PC-3 (cell line): ENCODE results near the gene WWC2. TPM values are rescaled to one million over a fixed set of nuclear protein-coding genes. Genes with fewer than 3 reads are reported as not detected.

Experiments used
- ATAC-seq: fragments of 200-7000 bp; cut with Tn5 transposase; 2 replicates; pipeline ENCODE4 v1.9.1; 2020; ENCODE audit warnings: mild to moderate bottlenecking, moderate library complexity
- BruUV-seq: library from RNA; stranded (reverse); fragments of 400-500 nt; replicated peaks from 2 replicates; lab custom pipeline; 2021; lab: Mats Ljungman, UMichigan
- CTCF ChIA-PET: fragments of 300-600 bp; sonication (Branson Sonifier 250); formaldehyde crosslinking; loops from one replicate; lab custom pipeline; 2022; ENCODE audit warnings: antibody characterized with exemption; lab: Charles Lee
- POLR2A ChIA-PET: fragments of 300-600 bp; sonication (Branson Sonifier 250); formaldehyde crosslinking; loops from one replicate; lab custom pipeline; 2022; ENCODE audit warnings: antibody characterized with exemption; ENCODE audit not compliant: unreplicated experiment; lab: Charles Lee
- DNase-seq: peaks from one replicate; pipeline ENCODE4 v3.0.0-alpha.2; 2015
- H2AFZ ChIP-seq: fragments of 300-600 bp; sonication (generic); 2 replicates; pipeline ENCODE4 v1.6.0; 2016; ENCODE audit warnings: antibody characterized with exemption, low read length
- H3F3A ChIP-seq: fragments of 300-600 bp; sonication (generic); one replicate; pipeline ENCODE4 v1.6.0; 2017; ENCODE audit warnings: antibody characterized with exemption, low read length, control low read depth, mild to moderate bottlenecking; ENCODE audit not compliant: unreplicated experiment
- H3K27ac ChIP-seq: fragments of 300-600 bp; sonication (generic); 2 replicates; pipeline ENCODE4 v1.5.1; 2016; ENCODE audit warnings: mild to moderate bottlenecking, low read length
- H3K27me3 ChIP-seq: fragments of 300-600 bp; sonication (generic); 2 replicates; pipeline ENCODE4 v1.6.1; 2016; ENCODE audit warnings: low read length, mixed read lengths
- H3K36me3 ChIP-seq: fragments of 300-600 bp; sonication (generic); 2 replicates; pipeline ENCODE4 v1.6.1; 2016; ENCODE audit warnings: low read depth, mixed run types, low read length, mixed read lengths
- H3K4me1 ChIP-seq: fragments of 300-600 bp; sonication (generic); 2 replicates; pipeline ENCODE4 v1.5.1; 2016; ENCODE audit warnings: low read length; ENCODE audit not compliant: insufficient read depth
- H3K4me2 ChIP-seq: fragments of 300-600 bp; sonication (generic); 2 replicates; pipeline ENCODE4 v1.6.0; 2016; ENCODE audit warnings: low read length
- H3K4me3 ChIP-seq: fragments of 300-600 bp; sonication (generic); 2 replicates; pipeline ENCODE4 v1.5.1; 2016; ENCODE audit warnings: mild to moderate bottlenecking, low read length, mixed read lengths
- H3K79me2 ChIP-seq: fragments of 300-600 bp; sonication (generic); 2 replicates; pipeline ENCODE4 v1.6.1; 2017; ENCODE audit warnings: low read length, mixed read lengths
- H3K9ac ChIP-seq: fragments of 300-600 bp; sonication (generic); 2 replicates; pipeline ENCODE4 v1.6.0; 2016; ENCODE audit warnings: mild to moderate bottlenecking, low read length
- H3K9me2 ChIP-seq: fragments of 300-600 bp; sonication (generic); replicated peaks from 2 replicates; pipeline ENCODE4 v1.6.1; 2016; ENCODE audit warnings: mixed run types, low read length, mixed read lengths
- H3K9me3 ChIP-seq: fragments of 300-600 bp; sonication (generic); 2 replicates; pipeline ENCODE4 v1.6.1; 2016; ENCODE audit warnings: low read length, mixed read lengths
- H4K20me1 ChIP-seq: fragments of 300-600 bp; sonication (generic); 2 replicates; pipeline ENCODE4 v1.6.1; 2016; ENCODE audit warnings: low read length, mixed read lengths
- CTCF ChIP-seq: fragments of 300-600 bp; sonication (generic); conservative IDR thresholded peaks from 2 replicates; pipeline ENCODE4 v1.5.1; 2017; ENCODE audit warnings: antibody characterized with exemption, low read depth, mild to moderate bottlenecking, low read length
- EZH2 ChIP-seq: fragments of 300-600 bp; sonication (generic); IDR thresholded peaks from one replicate; pipeline ENCODE4 v1.6.1; 2017; ENCODE audit warnings: antibody characterized with exemption, mild to moderate bottlenecking, low read length; ENCODE audit not compliant: unreplicated experiment
- EZH2phosphoT487 ChIP-seq: fragments of 300-600 bp; sonication (generic); IDR thresholded peaks from 2 replicates; pipeline ENCODE4 v1.6.1; 2018; ENCODE audit warnings: mild to moderate bottlenecking, antibody characterized with exemption, low read length, borderline replicate concordance
- intact Hi-C: fragments of 100-400 bp; cut with micrococcal nuclease; formaldehyde crosslinking; loops from 2 replicates; pipeline ENCODE4 v1.9.0; 2023
- total RNA-seq: library from RNA; depleted of rRNA; stranded (reverse); fragments of >200 nt; gene quantifications from 2 replicates; pipeline ENCODE4 v1.2.3, GENCODE V29; 2014

WWC2 gene
- total RNA-seq, 1 experiment from 2014 or later: 15.8 TPM

- BruUV-seq: no TSS peak
- Histone ChIP-seq H3K27me3 (no peaks in the 10 kb centered on the region), H3K4me1 (peaks cover 13% of the 10 kb centered on the region), H2AFZ (no peak overlapping the region), H3K9me2 (no peaks in the 10 kb centered on the region), H3K9ac (no peak overlapping the region), H3F3A (no peaks in the 10 kb centered on the region), H4K20me1 (no peaks in the 10 kb centered on the region), H3K4me3 (no peak overlapping the region), H3K79me2 (no peaks in the 10 kb centered on the region), H3K9me3 (no peaks in the 10 kb centered on the region), H3K4me2 (no peak overlapping the region), H3K36me3 (no peaks in the 10 kb centered on the region), H3K27ac (no peak overlapping the region)
- ATAC-seq (no peak), DNase-seq (no peak)
- intact Hi-C loops: no loop called here
- CTCF ChIA-PET: no interaction called here
- no peak for TF ChIP-seq EZH2phosphoT487
- no peak for TF ChIP-seq CTCF
- no peak for TF ChIP-seq EZH2
- POLR2A ChIA-PET: no interaction called here
These were observed 245.6 kb downstream of the WWC2 start for GRCh38 chr4:183344523-183345255.

- DNase-seq (no peak), ATAC-seq (no peak)
- Histone ChIP-seq H3K4me2 (no peak overlapping the region), H3K9ac (no peak overlapping the region), H3K4me3 (no peak overlapping the region), H3K27me3 (no peaks in the 10 kb centered on the region), H3K79me2 (no peaks in the 10 kb centered on the region), H4K20me1 (no peaks in the 10 kb centered on the region), H3K36me3 (no peaks in the 10 kb centered on the region), H3K9me2 (no peaks in the 10 kb centered on the region), H2AFZ (no peak overlapping the region), H3K27ac (no peak overlapping the region), H3K9me3 (no peaks in the 10 kb centered on the region), H3F3A (no peaks in the 10 kb centered on the region), H3K4me1 (peaks cover 14% of the 10 kb centered on the region)
- POLR2A ChIA-PET: no interaction called here
- intact Hi-C loops: no loop called here
- no TSS peak for BruUV-seq
- no peak for TF ChIP-seq CTCF
- TF ChIP-seq EZH2phosphoT487: no peak
- no peak for TF ChIP-seq EZH2
- CTCF ChIA-PET: no interaction called here
These were observed 246.2 kb downstream of the WWC2 start for GRCh38 chr4:183345261-183345660.

GRCh38 chr4:183347146-183347545, 248.1 kb downstream of the WWC2 start:
- DNase-seq (no peak), ATAC-seq (no peak)
- intact Hi-C loops: no loop called here
- Histone ChIP-seq H3K4me3 (no peak overlapping the region), H3K4me1 (peaks cover 14% of the 10 kb centered on the region), H3K9ac (no peak overlapping the region), H2AFZ (no peak overlapping the region), H3K36me3 (no peaks in the 10 kb centered on the region), H4K20me1 (no peaks in the 10 kb centered on the region), H3K27ac (no peak overlapping the region), H3K79me2 (no peaks in the 10 kb centered on the region), H3K9me3 (no peaks in the 10 kb centered on the region), H3K4me2 (no peak overlapping the region), H3K27me3 (no peaks in the 10 kb centered on the region), H3F3A (no peaks in the 10 kb centered on the region), H3K9me2 (no peaks in the 10 kb centered on the region)
- no peak for TF ChIP-seq EZH2
- no peak for TF ChIP-seq CTCF
- TF ChIP-seq EZH2phosphoT487: no peak
- ChIA-PET POLR2A (no interaction called here), CTCF (no interaction called here)
- BruUV-seq: no TSS peak
